Central memory CD4-positive, alpha-beta T cell (primary cell): Measurements from ENCODE around the gene ZNF223.

Source experiments
- DNase-seq: peaks from one replicate; pipeline ENCODE4 v3.0.0; 2022
- total RNA-seq, 3 experiments: gene quantifications; one replicate each; lab custom pipeline; 2026; lab: John Stamatoyannopoulos, UW

Gene ZNF223
- total RNA-seq, result 0.42 to 1.3 (median 0.77) reads per million in 3 experiments

DNA sequence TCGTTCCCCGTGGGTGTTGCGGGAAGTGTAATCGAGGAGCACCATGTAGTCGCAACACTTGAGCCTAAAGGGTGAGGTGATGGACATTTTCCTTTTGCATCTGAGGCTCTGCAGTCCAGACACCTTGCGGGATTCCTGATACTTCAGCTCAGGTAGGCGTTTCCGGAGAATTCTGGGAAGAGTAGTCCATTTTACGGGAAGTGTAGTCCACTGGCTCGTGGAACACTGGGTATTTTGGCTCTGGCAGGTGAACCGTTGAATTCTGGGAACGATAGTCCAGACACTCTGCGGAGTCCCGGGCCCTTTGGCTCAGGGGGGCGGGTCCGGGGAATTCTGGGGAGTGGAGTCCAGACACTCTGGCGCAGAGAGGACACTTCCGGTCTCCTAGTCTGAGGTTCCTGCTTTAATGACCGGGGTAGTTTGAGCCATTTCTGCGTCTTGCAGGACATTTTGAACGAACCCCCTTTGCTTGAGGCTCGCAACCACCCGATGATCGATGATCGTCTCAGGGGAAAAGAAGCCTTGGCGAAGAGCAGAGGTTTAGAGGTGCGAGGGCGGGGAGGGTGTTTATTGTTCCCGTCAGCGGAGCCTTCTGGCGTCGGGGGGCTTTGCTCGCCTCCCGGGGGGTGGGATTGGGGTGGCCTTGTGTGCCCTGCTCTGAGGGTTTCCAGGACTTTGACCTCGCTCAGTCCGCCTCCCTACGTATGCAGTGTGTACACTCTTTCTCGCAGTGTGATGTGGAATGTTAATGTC is at the start of gene ZNF223:
ZNF223 (plus strand) TSS at position 387 of the 753 bp plus-strand sequence. CDS start 3,141 bp downstream, outside the sequence.
- peak; percentile 29 for DNase-seq

DNA sequence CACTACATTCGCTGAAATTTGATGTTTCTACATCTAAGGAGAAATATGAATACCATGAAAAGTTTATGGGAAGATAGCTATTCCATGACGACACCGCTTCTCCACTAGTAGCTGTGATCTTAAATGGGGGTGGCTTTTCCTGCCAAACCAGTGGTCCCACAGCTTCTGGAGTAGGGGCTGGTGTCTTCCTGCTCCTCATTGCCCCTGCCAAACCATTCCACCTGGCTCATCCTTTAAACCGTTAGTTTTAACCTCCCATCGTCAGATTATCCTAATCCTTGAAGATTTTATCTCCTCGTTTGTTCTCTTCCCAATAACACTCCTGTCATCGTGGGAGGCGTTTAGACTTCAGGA is 49.6 kb upstream of the ZNF223 start:
- no peak for DNase-seq

DNA sequence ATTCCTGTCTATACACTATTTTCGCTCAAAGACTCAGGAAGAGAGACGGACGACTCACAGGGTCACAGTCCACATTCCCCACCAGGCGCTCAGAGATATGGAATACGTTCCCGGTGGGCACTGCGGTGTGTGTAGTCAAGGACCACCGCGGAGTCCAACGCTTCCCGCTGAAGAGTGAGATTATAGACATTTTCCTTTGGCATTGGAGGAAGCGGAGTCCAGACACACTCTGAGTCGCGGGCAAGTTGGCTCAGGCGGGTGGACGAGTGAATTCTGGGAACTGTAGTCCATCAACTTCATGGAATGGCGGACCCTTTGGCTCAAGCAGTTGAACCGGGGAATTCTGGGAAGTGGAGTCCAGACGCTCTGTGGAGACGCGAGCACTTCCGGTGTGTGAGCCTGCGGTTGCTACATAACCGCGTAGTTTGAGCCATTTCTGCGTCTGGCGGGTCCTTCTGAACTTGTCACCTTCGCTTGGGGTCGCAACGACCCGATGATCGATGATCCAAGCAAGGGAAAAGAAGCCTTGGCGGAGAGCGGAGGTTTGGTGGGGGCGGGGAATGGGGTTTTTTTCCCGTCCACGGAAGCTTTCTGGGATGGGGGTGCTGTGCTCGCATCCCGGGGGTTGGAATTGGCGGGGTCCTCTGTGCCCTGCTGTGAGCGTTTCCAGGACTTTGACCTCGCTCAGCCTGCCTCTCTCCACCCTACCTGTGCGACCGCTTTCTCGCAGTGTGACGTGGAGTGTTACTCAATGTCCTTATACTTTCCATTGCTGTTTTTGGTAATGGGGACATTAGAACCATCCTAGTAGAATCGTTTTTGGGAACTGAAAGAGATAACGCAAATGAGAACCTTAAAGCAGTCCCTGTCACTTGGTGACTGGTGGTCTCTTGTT is 49.0 kb upstream of the ZNF223 start, which contains the start of gene ZNF230:
ZNF230 (plus strand) TSS at position 392 of the 895 bp plus-strand sequence. CDS start 4,122 bp downstream, outside the sequence.
- peak; percentile 83 for DNase-seq

DNA sequence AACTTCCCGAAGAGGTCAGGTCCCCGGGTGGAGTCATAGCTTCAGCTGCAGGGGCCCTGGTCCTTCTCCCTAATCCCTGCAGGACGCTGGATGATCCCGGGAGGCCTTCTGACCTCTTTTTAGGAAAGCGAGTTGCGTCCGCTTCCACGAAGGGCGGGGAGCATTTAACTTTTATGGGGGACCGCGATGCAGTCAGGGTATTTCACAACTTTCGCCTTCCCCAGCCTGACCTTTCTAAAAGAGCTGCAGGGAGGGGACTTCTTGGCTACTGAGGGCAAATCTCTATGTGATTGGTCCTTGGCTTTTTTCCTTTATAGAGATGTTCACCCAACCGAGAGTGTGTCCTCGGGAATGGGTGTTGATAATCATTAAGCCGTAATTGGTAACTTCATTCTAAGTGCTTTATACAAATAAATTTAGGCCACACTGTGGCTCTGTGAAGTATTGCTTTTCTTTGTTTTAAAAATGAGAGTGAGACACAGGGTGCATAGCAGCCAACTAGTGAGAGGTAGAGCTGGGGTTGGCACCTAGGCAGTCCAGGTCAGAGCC is 48.3 kb upstream of the ZNF223 start:
- DNase-seq, result no peak

DNA sequence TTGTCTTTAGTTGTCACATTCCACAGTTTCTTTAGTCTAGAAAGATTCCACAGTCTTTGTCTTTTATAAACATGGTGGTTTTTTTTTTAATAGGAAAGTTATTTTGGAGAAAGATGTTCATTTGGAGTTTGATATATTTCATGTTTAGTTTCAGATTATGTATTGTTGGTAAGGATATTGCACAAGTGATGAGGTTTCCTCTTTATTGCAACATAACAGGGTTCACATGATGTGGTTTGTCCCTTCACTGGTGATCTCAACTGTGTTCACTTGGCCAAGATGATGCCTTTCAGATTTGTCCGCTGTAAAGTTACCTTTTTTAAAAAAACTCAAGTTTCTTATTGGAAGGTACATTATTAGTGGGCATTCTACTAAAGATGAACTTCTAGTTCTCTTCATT is 45.9 kb upstream of the ZNF223 start:
- no peak for DNase-seq

DNA sequence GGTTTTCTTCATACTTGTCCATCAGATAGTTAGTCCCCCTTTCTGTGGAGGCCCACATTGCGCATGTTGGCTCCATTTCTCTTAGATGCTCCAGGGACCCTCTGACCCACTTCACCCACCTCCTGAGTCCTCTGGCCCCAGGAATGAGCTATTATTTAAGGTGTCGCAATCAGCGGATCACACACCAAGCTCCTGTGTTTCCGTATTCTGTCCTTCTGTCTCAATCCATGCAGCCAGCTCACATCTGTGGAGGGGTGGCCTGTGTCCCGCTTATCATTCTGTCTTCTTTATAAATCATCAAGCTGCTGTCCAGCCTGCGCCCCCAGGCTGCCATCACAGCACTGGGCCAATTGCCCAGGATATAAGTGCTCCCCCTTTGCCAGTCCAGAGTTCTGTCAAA is 44.4 kb upstream of the ZNF223 start:
- DNase-seq, result no peak

DNA sequence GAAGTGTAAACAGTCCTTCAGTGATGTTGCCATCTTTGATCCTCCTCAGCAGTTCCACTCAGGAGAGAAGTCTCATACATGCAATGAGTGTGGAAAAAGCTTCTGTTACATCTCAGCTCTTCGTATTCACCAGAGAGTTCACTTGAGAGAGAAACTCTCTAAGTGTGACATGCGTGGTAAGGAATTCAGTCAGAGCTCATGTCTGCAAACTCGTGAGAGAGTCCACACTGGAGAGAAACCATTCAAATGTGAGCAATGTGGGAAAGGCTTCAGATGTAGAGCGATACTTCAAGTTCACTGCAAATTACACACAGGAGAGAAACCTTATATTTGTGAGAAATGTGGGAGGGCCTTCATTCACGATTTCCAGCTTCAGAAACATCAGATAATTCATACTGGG is 41.4 kb upstream of the ZNF223 start:
- no peak for DNase-seq

DNA sequence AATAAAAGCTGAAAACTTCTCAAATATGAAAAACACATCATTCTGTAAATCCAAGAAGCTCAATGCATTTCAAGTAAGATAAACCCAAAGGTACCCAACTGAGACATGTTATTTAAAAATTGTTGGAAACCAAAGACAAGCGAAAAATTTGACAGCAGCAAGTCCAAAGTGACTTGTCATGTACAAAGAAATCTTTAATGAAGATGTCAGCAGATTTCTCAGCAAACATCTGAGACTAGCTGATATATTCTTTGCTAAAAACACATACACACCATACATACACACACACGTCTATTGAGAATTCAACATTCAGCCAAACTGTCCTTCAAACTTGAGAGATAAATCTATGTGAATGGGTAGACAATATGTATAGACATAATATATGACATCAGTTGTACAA is 32.3 kb upstream of the ZNF223 start:
- no peak for DNase-seq

DNA sequence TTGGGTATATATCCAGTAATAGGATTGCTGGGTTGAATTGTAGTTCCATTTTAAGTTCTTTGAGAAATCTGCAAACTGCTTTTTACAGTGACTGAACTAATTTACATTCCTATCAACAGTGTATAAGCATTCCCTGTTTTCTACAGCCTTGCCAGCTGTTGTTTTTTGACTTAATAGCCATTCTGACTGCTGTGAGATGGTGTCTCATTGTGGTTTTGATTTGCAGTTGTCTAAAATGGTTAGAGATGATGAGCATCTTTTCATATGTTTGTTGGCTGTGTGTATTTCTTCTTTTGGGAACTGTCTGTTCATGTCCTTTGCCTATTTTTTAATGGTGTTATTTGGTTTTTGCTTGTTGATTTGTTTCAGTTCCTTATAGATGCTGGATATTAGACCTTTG is 30.6 kb upstream of the ZNF223 start:
- no peak for DNase-seq

DNA sequence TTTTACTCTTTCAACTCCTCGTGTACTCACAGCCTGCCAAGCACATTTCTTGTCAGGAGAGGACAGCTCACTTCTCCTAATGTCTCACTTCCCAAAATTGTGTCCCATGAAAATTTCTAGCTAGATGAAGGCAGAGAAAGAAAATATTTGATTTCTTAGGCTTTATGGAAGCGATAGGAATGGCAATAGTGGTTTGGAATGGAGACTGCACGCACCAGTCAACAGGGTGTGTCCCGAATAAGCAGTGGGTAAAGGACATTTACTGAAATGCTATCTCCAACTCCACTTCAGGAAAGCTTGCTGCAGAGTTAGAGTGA is 27.0 kb upstream of the ZNF223 start:
- no peak for DNase-seq

DNA sequence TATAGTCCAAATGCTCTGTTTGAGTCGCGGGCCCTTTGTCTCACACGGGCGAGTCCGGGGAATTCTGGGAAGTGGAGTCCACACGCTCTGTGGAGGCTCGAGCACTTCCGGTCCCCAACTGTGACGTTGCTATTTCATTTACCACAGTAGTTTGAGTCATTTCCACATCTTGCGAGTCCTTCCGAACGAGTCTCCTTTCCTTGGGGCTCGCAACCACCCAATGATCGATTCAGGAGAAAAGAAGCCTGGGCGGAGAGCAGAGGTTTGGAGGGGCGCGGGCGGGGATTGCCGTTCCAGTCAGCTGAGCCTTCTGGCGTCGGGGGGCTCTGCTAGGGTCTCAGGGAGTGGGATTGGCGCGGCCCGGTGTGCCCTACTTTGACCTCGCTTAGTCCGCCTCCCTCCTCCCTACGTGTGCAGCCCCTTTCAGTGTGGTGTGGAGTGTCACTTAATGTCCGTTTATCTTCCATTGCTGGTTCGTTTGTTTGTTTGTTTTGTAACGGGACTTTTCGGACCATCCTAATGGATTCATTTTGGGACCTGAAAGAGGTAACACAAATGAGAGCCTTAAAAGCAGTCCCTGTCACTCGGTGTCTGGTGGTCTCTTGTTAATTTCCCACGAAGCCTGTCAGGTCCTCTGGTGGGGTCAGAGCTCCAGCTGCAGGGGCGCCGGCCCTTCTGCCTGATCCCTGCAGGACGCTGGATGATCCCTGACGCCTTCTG is 26.5 kb upstream of the ZNF223 start, which contains the start of gene ZNF222:
ZNF222 (plus strand) TSS at position 163 of the 720 bp plus-strand sequence; CDS start at position 221, 58 bp downstream.
- DNase-seq, result peak; percentile 66

DNA sequence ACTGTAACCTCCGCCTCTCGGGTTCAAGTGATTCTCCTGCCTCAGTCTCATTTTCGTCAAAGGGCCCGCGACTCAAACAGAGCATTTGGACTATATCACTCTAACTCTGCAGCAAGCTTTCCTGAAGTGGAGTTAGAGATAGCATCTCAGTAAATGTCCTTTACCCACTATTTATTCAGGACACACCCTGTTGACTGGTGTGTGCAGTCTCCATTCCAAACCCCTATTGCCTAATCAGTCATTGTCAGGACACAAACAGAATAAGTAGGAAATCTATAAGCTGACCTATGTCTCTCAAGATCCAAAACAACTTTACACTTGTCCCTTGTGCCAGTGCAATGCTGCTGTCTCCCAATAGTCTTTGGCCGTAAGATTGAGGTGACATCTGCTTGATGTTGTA is 25.2 kb upstream of the ZNF223 start:
- no peak for DNase-seq

DNA sequence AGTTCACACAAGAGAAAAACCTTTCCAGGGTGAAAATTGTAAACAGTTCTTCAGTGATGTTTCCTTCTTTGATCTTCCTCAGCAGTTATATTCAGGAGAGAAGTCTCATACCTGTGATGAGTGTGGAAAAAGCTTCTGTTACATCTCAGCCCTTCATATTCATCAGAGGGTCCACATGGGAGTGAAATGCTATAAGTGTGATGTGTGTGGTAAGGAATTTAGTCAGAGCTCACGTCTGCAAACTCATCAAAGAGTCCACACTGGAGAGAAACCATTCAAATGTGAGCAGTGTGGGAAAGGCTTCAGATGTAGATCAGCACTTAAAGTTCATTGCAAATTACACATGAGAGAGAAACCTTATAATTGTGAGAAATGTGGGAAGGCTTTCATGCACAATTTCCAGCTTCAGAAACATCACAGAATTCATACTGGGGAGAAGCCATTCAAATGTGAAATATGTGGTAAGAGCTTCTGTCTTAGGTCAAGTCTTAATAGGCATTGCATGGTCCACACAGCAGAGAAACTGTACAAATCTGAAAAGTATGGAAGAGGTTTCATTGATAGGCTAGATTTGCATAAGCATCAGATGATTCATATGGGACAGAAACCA is 19.7 kb upstream of the ZNF223 start:
- DNase-seq, result no peak

DNA sequence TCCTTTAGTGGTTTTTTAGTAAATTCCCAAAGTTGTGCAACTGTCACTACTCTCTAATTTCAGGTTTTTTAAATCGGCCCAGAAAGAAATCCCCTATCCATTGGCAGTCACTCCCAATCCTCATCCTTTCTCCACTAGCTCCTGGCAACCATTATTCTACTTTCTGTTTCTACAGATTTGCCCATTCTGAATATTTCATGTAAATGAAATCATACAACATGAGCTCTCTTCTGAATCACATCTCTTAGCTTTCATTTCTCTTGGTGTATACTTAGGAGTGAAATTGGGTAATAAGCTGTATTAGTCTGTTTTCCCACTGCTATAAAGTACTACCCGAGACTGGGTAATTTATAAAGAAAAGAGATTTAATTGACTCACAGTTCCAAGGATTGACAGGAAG is 9.7 kb upstream of the ZNF223 start:
- no peak for DNase-seq

DNA sequence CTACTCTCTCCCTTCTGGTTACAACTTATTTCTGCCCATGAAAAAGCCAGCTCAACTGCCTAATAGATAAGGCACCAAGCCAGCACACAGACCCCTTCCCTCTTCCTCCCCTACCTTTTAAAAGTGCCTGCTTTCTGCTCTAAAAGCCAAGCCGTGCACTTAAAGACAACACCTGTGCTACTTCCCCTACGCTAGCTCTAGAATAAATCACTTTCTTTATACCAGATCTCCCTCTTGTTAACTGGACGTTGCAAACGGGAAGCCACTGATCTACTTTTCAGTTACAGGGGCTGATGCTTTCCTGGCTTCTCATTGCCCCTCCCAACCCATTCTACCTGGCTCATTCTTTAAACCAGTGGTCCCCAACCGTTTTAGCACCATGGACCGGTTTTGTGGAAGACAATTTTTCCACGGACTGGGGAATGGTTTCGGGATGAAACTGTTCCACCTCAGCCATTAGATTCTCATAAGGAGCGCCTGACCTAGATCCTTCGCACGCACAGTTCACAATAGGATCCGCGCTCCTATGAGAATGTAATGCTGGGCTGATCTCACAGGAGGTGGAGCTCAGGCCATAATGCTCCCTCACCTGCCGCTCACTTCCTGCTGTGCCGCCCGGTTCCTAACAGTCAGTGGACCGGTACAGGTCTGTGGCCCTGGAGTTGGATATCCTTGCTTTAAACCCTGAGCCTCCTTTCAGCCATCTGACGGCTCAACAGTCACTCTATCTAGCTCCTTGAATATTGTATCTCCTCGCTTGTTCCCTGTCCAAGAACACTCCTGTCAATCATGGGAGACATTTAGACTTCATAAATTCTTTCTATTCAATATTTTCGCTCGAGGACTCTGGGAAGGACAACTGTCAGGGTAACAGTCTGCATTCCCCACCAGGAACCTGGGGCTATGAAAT is 841 bp upstream of the ZNF223 start:
- no peak for DNase-seq

DNA sequence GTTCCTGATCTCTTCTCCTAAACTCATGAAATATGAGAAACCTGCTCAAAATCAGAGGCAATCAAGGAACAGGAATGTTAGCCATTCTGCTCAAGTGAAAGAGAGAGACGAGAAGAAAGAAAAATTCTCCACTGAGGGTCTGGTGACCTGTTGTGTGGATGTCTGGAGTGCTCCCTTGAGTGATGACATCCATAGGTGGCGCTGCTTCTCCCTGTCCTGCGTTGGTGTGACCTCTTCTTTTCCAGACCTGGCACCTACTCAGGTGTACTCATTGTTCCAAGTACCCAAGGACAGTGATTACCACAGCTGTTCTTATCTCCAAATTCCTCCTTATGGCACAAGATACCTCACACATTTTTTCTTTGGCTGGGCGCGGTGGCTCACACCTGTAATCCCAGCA is 4.0 kb downstream of the ZNF223 start:
- DNase-seq, result no peak

DNA sequence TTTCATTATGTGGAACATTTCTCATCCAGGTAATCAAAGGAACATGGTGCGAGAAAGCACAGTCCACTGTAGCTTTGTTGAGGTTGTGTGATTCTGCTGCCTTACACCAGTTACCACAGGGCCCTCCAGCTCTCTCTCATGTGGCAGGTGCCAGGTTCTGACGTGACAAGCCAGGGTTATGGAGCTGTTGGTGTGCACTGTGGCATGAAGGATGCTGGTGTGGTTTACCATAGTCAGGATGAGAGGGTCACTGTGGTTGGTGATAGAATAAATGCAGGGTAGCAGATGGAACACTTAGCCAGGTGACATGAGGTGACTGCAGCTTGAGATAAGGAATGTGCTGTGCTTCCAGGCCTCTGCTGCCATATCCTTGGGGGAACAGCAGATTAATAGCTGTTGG is 7.4 kb downstream of the ZNF223 start:
- DNase-seq, result no peak

DNA sequence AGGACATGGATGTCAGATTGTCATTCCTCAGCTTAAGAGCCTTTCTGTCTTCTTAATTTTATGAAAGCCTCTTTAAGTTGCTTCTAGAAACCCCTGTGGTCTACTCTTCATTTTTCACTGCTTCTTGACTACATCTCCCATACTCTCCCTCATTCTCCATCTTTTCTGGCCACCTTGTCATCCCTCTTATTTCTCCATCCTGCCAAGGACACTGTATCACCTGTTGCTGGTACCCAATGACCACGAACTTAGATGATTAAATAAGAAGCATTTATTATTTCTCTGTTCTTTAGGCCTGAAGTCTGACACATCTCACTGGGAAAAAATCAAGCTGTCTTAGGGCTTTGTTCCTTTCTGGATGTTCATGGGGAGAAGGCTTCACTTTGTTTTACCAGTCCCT is 9.2 kb downstream of the ZNF223 start:
- no peak for DNase-seq

DNA sequence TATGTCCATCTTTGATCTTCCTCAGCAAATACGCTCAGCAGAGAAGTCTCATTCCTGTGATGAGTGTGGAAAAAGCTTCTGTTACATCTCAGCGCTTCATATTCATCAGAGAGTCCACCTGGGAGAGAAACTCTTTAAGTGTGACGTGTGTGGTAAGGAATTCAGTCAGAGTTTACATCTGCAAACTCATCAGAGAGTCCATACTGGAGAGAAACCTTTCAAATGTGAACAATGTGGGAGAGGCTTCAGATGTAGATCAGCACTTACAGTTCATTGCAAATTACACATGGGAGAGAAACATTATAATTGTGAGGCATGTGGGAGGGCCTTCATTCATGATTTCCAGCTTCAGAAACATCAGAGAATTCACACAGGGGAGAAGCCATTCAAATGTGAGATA is 14.5 kb downstream of the ZNF223 start:
- DNase-seq, result no peak

DNA sequence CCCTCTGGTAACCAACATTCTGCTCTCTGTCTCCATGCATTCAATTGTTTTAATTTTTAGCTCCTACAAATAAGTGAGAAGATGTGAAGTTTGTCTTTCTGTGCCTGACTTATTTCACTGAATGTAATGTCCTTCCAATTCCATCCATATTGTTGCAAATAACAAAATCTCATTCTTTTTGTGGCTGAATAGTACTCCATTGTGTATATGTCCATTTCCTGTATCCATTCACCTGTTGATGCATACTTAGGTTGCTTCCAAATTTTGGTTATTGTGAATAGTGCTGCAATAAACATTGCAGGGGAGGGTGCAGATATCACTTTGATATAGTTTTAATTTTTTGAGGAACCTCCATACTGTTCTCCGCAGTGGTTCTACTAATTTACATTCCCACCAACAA is 17.6 kb downstream of the ZNF223 start:
- no peak for DNase-seq

DNA sequence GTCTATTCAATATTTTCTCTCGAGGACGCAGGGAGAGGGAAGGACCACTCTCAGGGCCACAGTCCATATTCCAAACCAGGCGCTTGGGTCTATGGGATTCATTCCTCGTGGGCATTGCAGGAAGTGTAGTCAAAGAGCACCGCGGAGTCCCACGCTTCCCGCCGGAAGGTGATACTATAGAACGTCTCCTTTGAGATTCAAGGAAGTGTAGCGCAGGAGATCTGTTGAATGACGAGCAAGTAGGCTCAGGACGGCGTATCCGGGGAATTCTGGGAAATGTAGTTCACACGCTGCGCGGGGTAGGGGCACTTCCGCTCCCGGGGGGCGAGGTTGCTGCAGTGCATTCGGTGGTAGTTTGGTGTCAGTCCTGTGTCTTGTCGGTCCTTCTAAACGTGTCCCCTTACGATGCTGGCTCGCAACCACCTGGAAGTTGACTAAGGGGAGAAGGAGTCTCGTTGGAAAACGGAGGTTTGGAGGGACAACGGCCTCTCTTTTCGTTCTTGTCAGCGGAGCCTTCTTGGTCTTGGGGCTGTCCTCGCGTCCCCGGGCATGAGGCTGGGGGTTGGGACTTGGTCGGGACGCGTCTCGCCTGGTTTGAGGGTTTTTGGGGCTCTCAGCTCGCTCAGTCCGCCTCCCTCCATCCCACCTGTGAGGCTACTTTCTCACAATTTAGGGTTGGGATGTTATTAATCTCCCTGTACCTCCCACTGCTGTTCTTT is 20.1 kb downstream of the ZNF223 start, which contains the start of gene ZNF284:
ZNF284 (plus strand) TSS at position 336 of the 719 bp plus-strand sequence. CDS start 4,231 bp downstream, outside the sequence.
- peak; percentile 82 for DNase-seq
